NCI-H2227 treated with DMSO at 0.1 percent for 48 hours (cell line): ENCODE data around the gene IFNGR1.

ENCODE experiments used
- DNase-seq: peaks from one replicate; lab custom pipeline; 2025; lab: John Stamatoyannopoulos, UW

IFNGR1 gene

DNA sequence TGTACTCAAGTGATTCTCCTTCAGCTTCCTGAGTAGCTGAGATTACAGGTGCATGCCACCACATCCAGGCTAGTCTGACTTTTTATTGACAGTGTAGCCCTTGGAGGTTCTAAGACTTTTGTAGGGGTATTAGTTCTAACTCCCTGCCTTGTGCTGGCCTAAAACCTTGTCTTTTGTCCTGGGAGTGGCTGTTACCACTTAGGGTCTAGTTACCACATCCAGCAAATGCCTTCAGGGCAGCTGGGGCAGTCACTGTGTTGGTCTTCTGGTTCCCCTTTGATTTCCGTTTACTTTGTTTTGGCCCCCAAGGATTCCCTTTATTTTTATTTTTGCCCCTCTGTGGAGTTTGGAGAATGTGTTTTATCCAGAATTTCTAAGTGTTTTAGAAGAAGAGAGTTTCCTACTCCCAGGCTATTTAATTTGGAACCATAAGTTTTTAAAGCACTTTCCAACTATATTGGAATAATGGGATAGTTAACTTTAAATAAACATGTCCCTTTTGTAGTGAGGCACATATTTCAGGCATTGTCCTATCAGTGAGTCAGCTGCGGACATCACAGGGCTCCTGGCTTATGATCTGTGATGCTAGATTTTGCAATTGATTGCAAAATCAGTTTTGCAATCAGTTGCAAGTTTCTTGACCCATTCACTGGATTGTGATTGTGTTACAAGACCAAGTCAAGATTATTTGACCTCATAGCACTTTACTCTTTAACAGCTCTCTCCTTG lies 70.7 kb downstream of the IFNGR1 start:
- DNase-seq: no peak
